ENCODE results near the gene IRF8. TPM values are rescaled to one million over a fixed set of nuclear protein-coding genes. Genes with fewer than 3 reads are reported as not detected.

The IRF8 gene
- total RNA-seq, 4 donors from 2014 or later: 1.5 to 3.1 (median 2.8) TPM

GRCh38 chr16:85916141-85916890, 17.4 kb downstream of the IRF8 start:
- DNase-seq: no peak
- TF ChIP-seq POLR2A (IDR thresholded peaks at IDR 0.05) (no peak), CTCF (IDR thresholded peaks at IDR 0.05 in 4 of 5, conservative IDR thresholded peaks at IDR 0.05 in 1 of 5) (no peak)
- Histone ChIP-seq H3K9me3 (no peaks in the 10 kb centered on the region), H3K27ac (no peak overlapping the region), H3K36me3 (no peaks in the 10 kb centered on the region), H3K4me1 (no peaks in the 10 kb centered on the region), H3K4me3 (no peak overlapping the region), H3K27me3 (no peaks in the 10 kb centered on the region)
- intact Hi-C loops (cut with DNase I; ENCODE audit: low total_unique reads): no loop called here
- no peak for ATAC-seq
- in situ Hi-C loops (cut with MboI; ENCODE audit: low sequenced_read_pairs in 4 of 4): no loop called here

GRCh38 chr16:85917012-85917411, 18.1 kb downstream of the IRF8 start:
- H3K4me1 ChIP-seq: no peaks in the 10 kb centered on the region
- H3K27ac ChIP-seq: no peak overlapping the region
- no peak overlapping the region for H3K4me3 ChIP-seq
- H3K36me3 ChIP-seq: no peaks in the 10 kb centered on the region
- intact Hi-C loops (cut with DNase I; ENCODE audit: low total_unique reads) (no loop called here), in situ Hi-C loops (cut with MboI; ENCODE audit: low sequenced_read_pairs in 4 of 4) (no loop called here)
- no peak for ATAC-seq
- no peaks in the 10 kb centered on the region for H3K9me3 ChIP-seq
- H3K27me3 ChIP-seq: no peaks in the 10 kb centered on the region
- no peak for DNase-seq
- TF ChIP-seq CTCF (IDR thresholded peaks at IDR 0.05 in 4 of 5, conservative IDR thresholded peaks at IDR 0.05 in 1 of 5) (no peak), POLR2A (IDR thresholded peaks at IDR 0.05) (no peak)

- intact Hi-C loops (cut with DNase I; ENCODE audit: low total_unique reads): no loop called here
- Histone ChIP-seq H3K9me3 (no peaks in the 10 kb centered on the region), H3K4me1 (no peaks in the 10 kb centered on the region), H3K27me3 (no peaks in the 10 kb centered on the region), H3K27ac (no peak overlapping the region), H3K4me3 (no peak overlapping the region), H3K36me3 (no peaks in the 10 kb centered on the region)
- no peak for DNase-seq
- in situ Hi-C loops (cut with MboI; ENCODE audit: low sequenced_read_pairs in 4 of 4): no loop called here
- no peak for TF ChIP-seq CTCF (IDR thresholded peaks at IDR 0.05 in 4 of 5, conservative IDR thresholded peaks at IDR 0.05 in 1 of 5)
- TF ChIP-seq POLR2A (IDR thresholded peaks at IDR 0.05): no peak
- ATAC-seq: no peak
Observed at GRCh38 chr16:85917959-85918358, 19.0 kb downstream of the IRF8 start.

GRCh38 chr16:85918436-85918835, 19.5 kb downstream of the IRF8 start:
- no peaks in the 10 kb centered on the region for H3K9me3 ChIP-seq
- no peak for TF ChIP-seq CTCF (IDR thresholded peaks at IDR 0.05 in 4 of 5, conservative IDR thresholded peaks at IDR 0.05 in 1 of 5)
- no peak for TF ChIP-seq POLR2A (IDR thresholded peaks at IDR 0.05)
- DNase-seq (no peak), ATAC-seq (no peak)
- H3K27me3 ChIP-seq: peaks cover 0 to 5% (median 2%) of the 10 kb centered on the region in 3 donors
- no peak overlapping the region for H3K27ac ChIP-seq
- intact Hi-C loops (cut with DNase I; ENCODE audit: low total_unique reads) (no loop called here), in situ Hi-C loops (cut with MboI; ENCODE audit: low sequenced_read_pairs in 4 of 4) (no loop called here)
- H3K4me3 ChIP-seq: no peak overlapping the region
- no peaks in the 10 kb centered on the region for H3K36me3 ChIP-seq
- H3K4me1 ChIP-seq: no peaks in the 10 kb centered on the region

Measured in gastrocnemius medialis (tissue), 4 donors.